ENCODE data around the gene DPY19L3.

GRCh38 chr19:32460476-32460875, 54.9 kb downstream of the DPY19L3 start:
- no peak for TF ChIP-seq CTCF (conservative IDR thresholded peaks at IDR 0.05 in 1 of 2, IDR thresholded peaks at IDR 0.05 in 1 of 2; ENCODE audit: extremely low read depth in 1 of 2, insufficient read depth in 1 of 2, low read depth in 1 of 2, low read length in 2 of 2)
- no peak for TF ChIP-seq EZH2 (IDR thresholded peaks at IDR 0.05; ENCODE audit: borderline replicate concordance, low read length)
